Trophoblast cell (in vitro differentiated cells and primary cell): ENCODE measurements around the gene RGS1.

Experiments
- DNase-seq, 2 donors: peaks; one replicate each; pipeline ENCODE4 v3.0.0-alpha.2; 2016
- H2AFZ ChIP-seq: 2 replicates; pipeline ENCODE4 v1.6.1; 2013; ENCODE audit warnings: low read length, moderate library complexity, mild to moderate bottlenecking; ENCODE audit not compliant: insufficient read depth, poor library complexity
- H2AK5ac ChIP-seq: 2 replicates; pipeline ENCODE4 v1.6.1; 2013; ENCODE audit warnings: mild to moderate bottlenecking, low read length
- H2BK120ac ChIP-seq: 2 replicates; pipeline ENCODE4 v1.6.1; 2013; ENCODE audit warnings: low read length, mild to moderate bottlenecking, moderate library complexity; ENCODE audit not compliant: insufficient read depth, poor library complexity
- H2BK12ac ChIP-seq: 2 replicates; pipeline ENCODE4 v1.6.1; 2013; ENCODE audit warnings: mild to moderate bottlenecking, low read length, moderate library complexity
- H2BK5ac ChIP-seq: 2 replicates; pipeline ENCODE4 v1.6.1; 2013; ENCODE audit warnings: low read length, low read depth, moderate library complexity, mild to moderate bottlenecking; ENCODE audit not compliant: poor library complexity
- H3K14ac ChIP-seq: 2 replicates; pipeline ENCODE4 v1.6.1; 2013; ENCODE audit warnings: mild to moderate bottlenecking, low read length
- H3K18ac ChIP-seq: 2 replicates; pipeline ENCODE4 v1.6.1; 2013; ENCODE audit warnings: mild to moderate bottlenecking, low read length
- H3K23ac ChIP-seq: 2 replicates; pipeline ENCODE4 v1.6.1; 2013; ENCODE audit warnings: low read length
- H3K27ac ChIP-seq: 2 replicates; pipeline ENCODE4 v1.5.1; 2013; ENCODE audit warnings: low read depth, mild to moderate bottlenecking, inconsistent platforms, low read length, moderate library complexity
- H3K27me3 ChIP-seq: 2 replicates; pipeline ENCODE4 v1.6.1; 2013; ENCODE audit warnings: inconsistent platforms, mild to moderate bottlenecking, low read length, moderate library complexity; ENCODE audit not compliant: insufficient read depth
- H3K36me3 ChIP-seq, 2 experiments: 1 replicate in 1 of 2; 2 replicates in 1 of 2; pipeline ENCODE4 v1.6.1; 2013; ENCODE audit warnings: low read length in 2 of 2, mild to moderate bottlenecking in 2 of 2, moderate library complexity in 1 of 2; ENCODE audit not compliant: insufficient read depth in 2 of 2, control insufficient read depth in 1 of 2
- H3K4ac ChIP-seq: 2 replicates; pipeline ENCODE4 v1.6.1; 2013; ENCODE audit warnings: low read depth, mild to moderate bottlenecking, low read length, moderate library complexity
- H3K4me1 ChIP-seq, 2 experiments: 1 replicate in 1 of 2; 2 replicates in 1 of 2; pipeline ENCODE4 v1.6.1; 2013; ENCODE audit warnings: low read length in 2 of 2, mild to moderate bottlenecking in 2 of 2, moderate library complexity in 1 of 2; ENCODE audit not compliant: insufficient read depth in 2 of 2, control insufficient read depth in 1 of 2
- H3K4me2 ChIP-seq: 2 replicates; pipeline ENCODE4 v1.6.1; 2013; ENCODE audit warnings: inconsistent platforms, mild to moderate bottlenecking, low read length, moderate library complexity
- H3K4me3 ChIP-seq: 2 replicates; pipeline ENCODE4 v1.5.1; 2013; ENCODE audit warnings: mild to moderate bottlenecking, low read depth, low read length, inconsistent platforms
- H3K79me1 ChIP-seq: one replicate; pipeline ENCODE4 v1.6.1; 2013; ENCODE audit warnings: low read length
- H3K79me2 ChIP-seq: 2 replicates; pipeline ENCODE4 v1.6.1; 2013; ENCODE audit warnings: low read length, mild to moderate bottlenecking; ENCODE audit not compliant: control insufficient read depth, insufficient read depth, poor library complexity
- H3K9ac ChIP-seq: 2 replicates; pipeline ENCODE4 v1.6.1; 2013; ENCODE audit warnings: mild to moderate bottlenecking, low read length
- H3K9me3 ChIP-seq: 2 replicates; pipeline ENCODE4 v1.6.1; 2013; ENCODE audit warnings: low read depth, mild to moderate bottlenecking, control low read depth, inconsistent platforms, low read length; ENCODE audit not compliant: insufficient read depth
- H4K12ac ChIP-seq: 2 replicates; pipeline ENCODE4 v1.6.1; 2013; ENCODE audit warnings: low read depth, mild to moderate bottlenecking, low read length, moderate library complexity
- H4K8ac ChIP-seq: 2 replicates; pipeline ENCODE4 v1.6.1; 2013; ENCODE audit warnings: low read depth, mild to moderate bottlenecking, low read length, moderate library complexity
- H4K91ac ChIP-seq: one replicate; pipeline ENCODE4 v1.6.1; 2013; ENCODE audit warnings: low read depth, mild to moderate bottlenecking, low read length, moderate library complexity
- WGBS: extraction: QIAGEN DNeasy Blood & Tissue Kit; methylation state at CpG from one replicate; pipeline ENCODE4 v1.1.7; 2013; ENCODE audit warnings: missing lambda C conversion rate; ENCODE audit not compliant: insufficient read length, insufficient coverage; ENCODE audit errors: extremely low coverage; 5-methylcytosine and 5-hydroxymethylcytosine counted together

Gene RGS1

GRCh38 chr1:192568063-192568462 lies 7.5 kb upstream of the RGS1 start:
- Histone ChIP-seq H2BK12ac (no peak overlapping the region), H3K4me1 (no peaks in the 10 kb centered on the region), H2AFZ (no peak overlapping the region), H3K23ac (no peak overlapping the region), H4K12ac (no peak overlapping the region), H3K4ac (no peak overlapping the region), H2BK5ac (no peak overlapping the region), H2BK120ac (no peak overlapping the region), H3K79me2 (no peaks in the 10 kb centered on the region), H4K91ac (no peak overlapping the region), H3K79me1 (no peaks in the 10 kb centered on the region), H3K27me3 (no peaks in the 10 kb centered on the region), H3K18ac (no peak overlapping the region), H3K27ac (no peak overlapping the region), H3K36me3 (no peaks in the 10 kb centered on the region), H4K8ac (no peak overlapping the region), H3K14ac (no peak overlapping the region), H3K4me2 (no peak overlapping the region), H3K9ac (no peak overlapping the region), H2AK5ac (no peak overlapping the region), H3K4me3 (no peak overlapping the region), H3K9me3 (peaks cover 2% of the 10 kb centered on the region)
- no peak for DNase-seq
- WGBS, result no CpG with 5 or more reads among the region's 1 CpG

GRCh38 chr1:192571668-192572067 lies 3.9 kb upstream of the RGS1 start:
- H3K9me3 ChIP-seq, result peaks cover 2% of the 10 kb centered on the region
- no peaks in the 10 kb centered on the region for H3K79me1 ChIP-seq
- no peak overlapping the region for H3K4ac ChIP-seq
- H3K18ac ChIP-seq, result no peak overlapping the region
- no peak overlapping the region for H3K4me2 ChIP-seq
- no peak overlapping the region for H4K91ac ChIP-seq
- H2BK5ac ChIP-seq, result no peak overlapping the region
- no peak overlapping the region for H2BK12ac ChIP-seq
- no peak overlapping the region for H4K12ac ChIP-seq
- H3K23ac ChIP-seq, result no peak overlapping the region
- no peak overlapping the region for H3K9ac ChIP-seq
- no peaks in the 10 kb centered on the region for H3K27me3 ChIP-seq
- no peak overlapping the region for H2AK5ac ChIP-seq
- no peak for DNase-seq
- no peak overlapping the region for H3K14ac ChIP-seq
- H3K27ac ChIP-seq, result no peak overlapping the region
- no peak overlapping the region for H4K8ac ChIP-seq
- WGBS, result 100% methylated on average over 1 of the region's 2 CpGs
- no peak overlapping the region for H2BK120ac ChIP-seq
- no peak overlapping the region for H3K4me3 ChIP-seq
- H3K36me3 ChIP-seq, result no peaks in the 10 kb centered on the region
- H2AFZ ChIP-seq, result no peak overlapping the region
- H3K4me1 ChIP-seq, result peaks cover 0 to 4% of the 10 kb centered on the region in 2 experiments
- H3K79me2 ChIP-seq, result no peaks in the 10 kb centered on the region

GRCh38 chr1:192573499-192573898 lies 2.1 kb upstream of the RGS1 start:
- Histone ChIP-seq H3K4ac (no peak overlapping the region), H3K9me3 (peaks cover 2% of the 10 kb centered on the region), H3K14ac (no peak overlapping the region), H3K79me1 (no peaks in the 10 kb centered on the region), H3K4me3 (no peak overlapping the region), H4K91ac (no peak overlapping the region), H3K9ac (no peak overlapping the region), H3K18ac (no peak overlapping the region), H3K79me2 (no peaks in the 10 kb centered on the region), H3K36me3 (no peaks in the 10 kb centered on the region), H3K4me1 (peaks cover 0 to 4% of the 10 kb centered on the region in 2 experiments), H2BK120ac (no peak overlapping the region), H2BK12ac (no peak overlapping the region), H3K23ac (no peak overlapping the region), H2AFZ (no peak overlapping the region), H4K12ac (no peak overlapping the region), H2AK5ac (no peak overlapping the region), H3K27ac (no peak overlapping the region), H3K4me2 (no peak overlapping the region), H4K8ac (no peak overlapping the region), H2BK5ac (no peak overlapping the region), H3K27me3 (no peaks in the 10 kb centered on the region)
- no CpG with 5 or more reads among the region's 1 CpG for WGBS
- no peak for DNase-seq

- H3K4me2 ChIP-seq, result no peak overlapping the region
- H3K79me1 ChIP-seq, result no peaks in the 10 kb centered on the region
- no peak for DNase-seq
- no peak overlapping the region for H2BK5ac ChIP-seq
- no peaks in the 10 kb centered on the region for H3K27me3 ChIP-seq
- no peaks in the 10 kb centered on the region for H3K36me3 ChIP-seq
- peaks cover 2% of the 10 kb centered on the region for H3K9me3 ChIP-seq
- no peak overlapping the region for H3K18ac ChIP-seq
- no peak overlapping the region for H4K12ac ChIP-seq
- no peak overlapping the region for H3K27ac ChIP-seq
- H2AK5ac ChIP-seq, result no peak overlapping the region
- H3K4me1 ChIP-seq, result peaks cover 0 to 4% of the 10 kb centered on the region in 2 experiments
- H3K4ac ChIP-seq, result no peak overlapping the region
- H3K9ac ChIP-seq, result no peak overlapping the region
- no peak overlapping the region for H2BK120ac ChIP-seq
- H3K4me3 ChIP-seq, result no peak overlapping the region
- H2BK12ac ChIP-seq, result no peak overlapping the region
- no peaks in the 10 kb centered on the region for H3K79me2 ChIP-seq
- H3K14ac ChIP-seq, result no peak overlapping the region
- no peak overlapping the region for H3K23ac ChIP-seq
- no peak overlapping the region for H4K91ac ChIP-seq
- H4K8ac ChIP-seq, result no peak overlapping the region
- no peak overlapping the region for H2AFZ ChIP-seq
- no CpG with 5 or more reads among the region's 1 CpG for WGBS
Measured at GRCh38 chr1:192574073-192574472, 1.5 kb upstream of the RGS1 start.
